Mononuclear cell (primary cell): ENCODE measurements around the gene FMNL2. TPM values are rescaled to one million over a fixed set of nuclear protein-coding genes. Genes with fewer than 3 reads are reported as not detected.

ENCODE experiments used
- H3K27me3 ChIP-seq: 2 replicates; pipeline ENCODE4 v1.6.0; 2011; ENCODE audit warnings: low read length, control low read depth; ENCODE audit not compliant: insufficient read depth
- H3K4me1 ChIP-seq: 2 replicates; pipeline ENCODE4 v1.5.1; 2011; ENCODE audit warnings: mild to moderate bottlenecking, low read length, control low read depth; ENCODE audit not compliant: insufficient read depth
- H3K4me3 ChIP-seq: 2 replicates; pipeline ENCODE4 v1.5.1; 2011; ENCODE audit warnings: mild to moderate bottlenecking, low read length, moderate library complexity
- H3K9me3 ChIP-seq: 2 replicates; pipeline ENCODE4 v1.5.1; 2011; ENCODE audit warnings: low read depth, mild to moderate bottlenecking, control low read depth, low read length
- total RNA-seq: library from RNA; depleted of rRNA; stranded (reverse); fragments of >200 nt; gene quantifications from one replicate; pipeline ENCODE4 v1.2.3, GENCODE V29; 2012

FMNL2 gene
- total RNA-seq, 1 donor = 1.2 TPM

DNA sequence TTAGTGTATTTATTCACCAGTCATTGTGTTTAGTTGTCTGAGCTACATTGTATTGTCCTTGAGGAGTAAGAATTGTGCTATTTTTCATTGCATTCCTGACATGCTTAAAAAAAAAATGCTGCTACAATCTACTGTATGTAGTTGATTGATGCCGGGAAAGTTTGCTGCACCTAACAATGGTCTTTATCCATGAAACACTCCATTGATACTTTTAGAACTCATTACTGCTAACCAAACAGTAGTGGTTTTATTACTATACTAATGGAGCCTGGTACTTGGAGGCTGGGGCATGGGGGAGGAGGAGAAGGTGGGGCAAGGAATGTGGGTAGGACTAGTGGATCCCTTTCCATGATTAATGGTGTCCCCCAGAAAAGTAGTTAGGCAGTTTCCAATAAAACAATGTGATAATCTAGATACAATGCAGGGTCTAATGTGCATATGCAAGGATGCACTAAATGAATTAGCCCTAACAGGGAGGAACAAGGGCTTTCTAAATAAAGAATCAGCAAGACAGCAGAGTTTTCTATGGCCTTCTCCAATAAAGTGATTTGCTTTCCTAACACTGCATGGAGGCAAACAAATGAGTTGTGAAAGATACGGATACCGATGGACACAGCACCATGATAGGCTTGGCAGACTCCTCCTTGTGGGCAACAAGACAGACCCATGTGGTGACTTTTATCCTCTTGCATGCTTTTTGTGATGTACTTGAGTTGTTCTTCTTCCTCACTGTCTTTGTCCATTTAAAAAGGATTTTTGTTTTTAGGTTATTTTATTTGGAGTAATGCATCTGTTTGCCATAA, 78.5 kb downstream of the FMNL2 start:
- Histone ChIP-seq H3K9me3 (no peaks in the 10 kb centered on the region), H3K4me3 (no peak overlapping the region), H3K4me1 (peaks cover 29% of the 10 kb centered on the region), H3K27me3 (no peaks in the 10 kb centered on the region)

DNA sequence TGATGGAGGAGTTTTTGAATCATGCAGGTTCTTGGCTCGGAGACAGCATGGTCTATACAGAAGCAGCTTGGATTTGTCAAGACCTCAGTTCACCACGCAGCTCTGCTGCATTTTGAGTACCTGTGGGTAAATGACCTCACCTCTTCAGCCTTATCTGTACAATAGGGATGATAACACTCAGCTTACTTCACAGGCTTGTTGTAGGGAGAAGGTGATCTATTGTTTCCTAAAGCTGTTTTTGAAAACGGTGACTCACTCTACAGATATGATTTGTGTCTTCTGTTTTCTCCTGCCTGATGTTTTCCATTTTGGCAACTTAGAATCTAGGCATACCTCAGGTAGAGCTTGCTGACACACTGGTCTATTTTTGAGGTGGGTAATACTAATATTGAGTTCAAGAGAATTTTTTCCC, 80.3 kb downstream of the FMNL2 start:
- Histone ChIP-seq H3K4me3 (no peak overlapping the region), H3K27me3 (no peaks in the 10 kb centered on the region), H3K4me1 (peaks cover 41% of the 10 kb centered on the region), H3K9me3 (no peaks in the 10 kb centered on the region)

DNA sequence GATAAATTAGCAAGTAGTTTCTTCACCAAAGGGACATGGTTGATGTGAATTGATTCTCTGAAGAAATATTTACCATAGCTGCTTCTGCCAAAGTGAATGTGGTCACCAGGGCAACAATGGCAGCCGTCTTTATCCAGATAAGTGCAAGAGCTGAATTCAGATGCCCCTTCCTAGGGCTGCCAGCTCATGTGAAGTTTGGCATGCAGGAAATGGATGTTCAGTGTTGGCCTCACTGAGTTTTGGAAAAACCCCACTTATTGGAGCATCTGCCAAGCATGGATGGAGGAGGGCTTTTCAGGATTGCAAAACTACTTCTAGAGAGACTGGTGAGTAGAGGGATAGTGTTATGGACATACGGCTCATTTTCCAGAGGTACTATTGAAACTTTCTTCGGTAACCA, 80.8 kb downstream of the FMNL2 start:
- H3K4me1 ChIP-seq = peaks cover 41% of the 10 kb centered on the region
- H3K9me3 ChIP-seq = no peaks in the 10 kb centered on the region
- no peak overlapping the region for H3K4me3 ChIP-seq
- no peaks in the 10 kb centered on the region for H3K27me3 ChIP-seq

DNA sequence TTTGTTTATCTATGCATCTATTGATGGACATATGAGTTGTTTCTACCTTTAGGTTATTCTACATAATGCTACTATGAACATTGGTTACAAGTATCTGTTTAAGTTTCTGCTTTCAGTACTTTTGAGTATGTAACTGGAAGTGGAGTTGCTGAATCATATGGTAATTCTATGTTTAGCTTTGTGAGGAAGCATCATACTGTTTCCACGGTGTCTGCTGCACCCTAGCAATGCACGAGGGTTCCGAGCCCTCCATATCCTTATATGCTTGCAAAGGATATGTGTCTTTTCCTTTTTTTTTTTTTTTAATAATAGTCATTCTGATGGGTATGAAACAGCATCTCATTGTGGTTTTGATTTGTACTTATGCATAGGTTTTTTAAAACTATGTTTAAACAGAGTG, 83.7 kb downstream of the FMNL2 start:
- no peaks in the 10 kb centered on the region for H3K27me3 ChIP-seq
- no peaks in the 10 kb centered on the region for H3K9me3 ChIP-seq
- peaks cover 48% of the 10 kb centered on the region for H3K4me1 ChIP-seq
- no peak overlapping the region for H3K4me3 ChIP-seq

DNA sequence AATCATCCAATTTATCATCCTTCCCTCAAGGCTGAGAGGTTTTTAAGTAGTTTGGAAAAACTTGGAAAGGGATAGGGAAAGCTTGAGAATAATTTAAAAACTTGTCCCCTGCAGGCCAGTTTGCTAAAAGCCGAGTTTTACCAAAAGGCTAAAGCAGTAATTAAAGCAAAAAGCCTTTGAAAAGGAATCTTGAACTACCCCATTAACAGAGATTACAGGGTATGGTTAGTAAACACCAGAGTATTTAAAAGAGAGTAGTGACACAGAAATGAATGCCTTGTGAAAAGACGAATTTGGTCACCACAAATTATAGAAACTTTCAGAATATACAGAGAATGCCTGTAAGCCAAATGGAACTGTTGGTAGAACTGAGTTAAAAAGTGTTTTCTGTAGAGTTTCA, 85.0 kb downstream of the FMNL2 start:
- no peaks in the 10 kb centered on the region for H3K27me3 ChIP-seq
- no peak overlapping the region for H3K4me3 ChIP-seq
- H3K9me3 ChIP-seq = no peaks in the 10 kb centered on the region
- H3K4me1 ChIP-seq = peaks cover 48% of the 10 kb centered on the region

DNA sequence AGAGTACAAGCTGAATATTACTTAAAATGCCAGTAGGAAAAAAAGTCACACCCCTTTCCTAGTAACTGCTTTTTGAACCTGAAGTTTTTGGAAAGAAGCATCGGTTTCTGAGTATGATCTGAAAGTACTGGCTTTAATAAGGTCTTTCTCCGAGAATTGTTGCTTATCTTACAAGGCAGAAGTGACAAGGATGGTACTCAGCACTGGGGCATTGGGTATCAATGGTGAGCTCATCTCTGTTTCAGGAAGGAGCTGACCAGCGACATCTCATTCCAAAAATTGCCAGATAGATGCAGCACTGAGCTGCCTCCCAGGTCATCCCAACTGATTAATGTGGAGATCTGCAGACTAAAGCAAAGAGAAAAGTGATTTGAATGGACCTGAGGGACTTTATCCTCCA, 85.4 kb downstream of the FMNL2 start:
- H3K27me3 ChIP-seq = no peaks in the 10 kb centered on the region
- H3K9me3 ChIP-seq = no peaks in the 10 kb centered on the region
- peaks cover 48% of the 10 kb centered on the region for H3K4me1 ChIP-seq
- H3K4me3 ChIP-seq = no peak overlapping the region

DNA sequence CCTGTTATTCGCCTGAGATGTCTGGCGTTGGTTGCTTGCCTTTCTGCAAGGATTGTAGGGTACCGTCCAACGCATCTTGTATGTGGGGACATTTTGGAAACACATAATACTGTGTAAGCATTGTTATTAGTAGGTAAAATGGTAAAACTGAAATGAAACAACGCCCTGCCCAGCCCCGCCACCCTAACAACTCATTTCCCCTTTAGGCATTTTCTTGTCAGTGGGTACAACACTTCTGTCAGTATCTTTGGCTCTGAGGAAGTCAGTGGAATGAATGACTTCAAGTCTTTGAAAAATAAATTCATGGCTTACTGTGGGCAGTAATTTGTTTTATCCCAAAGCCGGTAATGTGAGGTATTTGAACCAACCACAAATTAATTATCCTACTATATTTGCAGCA, 86.0 kb downstream of the FMNL2 start:
- no peaks in the 10 kb centered on the region for H3K27me3 ChIP-seq
- H3K4me1 ChIP-seq = peaks cover 48% of the 10 kb centered on the region
- no peaks in the 10 kb centered on the region for H3K9me3 ChIP-seq
- H3K4me3 ChIP-seq = no peak overlapping the region

DNA sequence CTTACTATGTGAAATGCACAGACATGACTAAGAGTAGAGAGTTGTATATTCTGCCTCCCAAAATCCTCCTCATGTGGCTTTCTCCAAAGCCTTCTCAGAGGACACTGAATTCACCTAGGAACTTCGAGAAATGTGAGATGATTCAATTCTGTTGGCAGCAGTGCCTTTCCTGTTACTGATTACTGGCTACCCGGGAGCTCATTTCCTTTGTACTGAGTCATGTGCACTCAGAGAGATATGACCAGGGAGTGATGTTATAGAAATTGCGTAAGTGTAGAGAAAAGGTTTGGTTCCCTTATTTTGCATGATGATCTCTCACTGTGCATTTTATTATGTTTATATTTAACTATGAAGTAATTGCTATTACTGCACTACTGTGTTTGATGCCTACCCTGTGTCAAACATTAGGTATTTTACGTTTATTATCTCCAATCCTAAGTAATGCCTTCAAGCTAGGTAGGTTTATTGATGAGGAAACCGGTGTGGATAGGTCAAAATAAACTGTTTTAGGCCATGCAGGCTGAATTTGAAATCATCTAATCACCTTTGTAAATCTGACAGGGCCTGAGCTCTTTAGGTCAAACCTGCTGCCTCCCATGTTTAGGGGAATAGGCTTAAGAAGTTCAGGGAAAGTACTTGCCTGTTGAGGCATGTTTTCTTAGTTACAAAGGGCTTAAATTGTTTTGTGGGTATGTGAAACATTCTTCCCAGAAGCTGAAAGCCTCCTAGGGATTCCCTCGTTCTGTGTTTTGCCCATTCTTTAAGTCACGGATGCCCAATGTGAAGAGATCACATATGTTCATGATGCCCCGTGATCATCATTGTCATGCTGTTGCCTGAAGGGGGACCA, 86.8 kb downstream of the FMNL2 start:
- Histone ChIP-seq H3K4me3 (no peak overlapping the region), H3K9me3 (no peaks in the 10 kb centered on the region), H3K27me3 (no peaks in the 10 kb centered on the region), H3K4me1 (peaks cover 48% of the 10 kb centered on the region)

DNA sequence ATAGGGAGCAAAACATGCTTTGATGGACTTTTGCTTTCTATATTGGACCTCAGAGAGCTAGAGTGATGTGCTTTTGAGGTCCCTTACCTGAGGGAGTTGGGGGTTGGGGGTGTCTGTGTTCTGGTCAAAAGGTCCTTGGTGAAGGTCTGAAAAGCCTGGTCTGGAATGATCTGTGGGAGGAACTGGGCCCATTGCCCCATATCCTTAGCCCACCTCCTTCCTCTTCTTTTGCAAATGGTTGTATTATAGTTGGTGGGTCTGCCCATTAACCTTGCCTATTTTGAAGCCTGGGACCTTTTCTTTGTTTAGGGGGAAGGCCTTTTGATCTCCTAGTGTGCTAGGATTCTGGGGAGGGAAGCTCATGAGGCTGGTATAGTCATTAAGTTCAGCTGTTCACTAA, 88.7 kb downstream of the FMNL2 start:
- Histone ChIP-seq H3K27me3 (no peaks in the 10 kb centered on the region), H3K4me1 (peaks cover 38% of the 10 kb centered on the region), H3K9me3 (no peaks in the 10 kb centered on the region), H3K4me3 (no peak overlapping the region)

DNA sequence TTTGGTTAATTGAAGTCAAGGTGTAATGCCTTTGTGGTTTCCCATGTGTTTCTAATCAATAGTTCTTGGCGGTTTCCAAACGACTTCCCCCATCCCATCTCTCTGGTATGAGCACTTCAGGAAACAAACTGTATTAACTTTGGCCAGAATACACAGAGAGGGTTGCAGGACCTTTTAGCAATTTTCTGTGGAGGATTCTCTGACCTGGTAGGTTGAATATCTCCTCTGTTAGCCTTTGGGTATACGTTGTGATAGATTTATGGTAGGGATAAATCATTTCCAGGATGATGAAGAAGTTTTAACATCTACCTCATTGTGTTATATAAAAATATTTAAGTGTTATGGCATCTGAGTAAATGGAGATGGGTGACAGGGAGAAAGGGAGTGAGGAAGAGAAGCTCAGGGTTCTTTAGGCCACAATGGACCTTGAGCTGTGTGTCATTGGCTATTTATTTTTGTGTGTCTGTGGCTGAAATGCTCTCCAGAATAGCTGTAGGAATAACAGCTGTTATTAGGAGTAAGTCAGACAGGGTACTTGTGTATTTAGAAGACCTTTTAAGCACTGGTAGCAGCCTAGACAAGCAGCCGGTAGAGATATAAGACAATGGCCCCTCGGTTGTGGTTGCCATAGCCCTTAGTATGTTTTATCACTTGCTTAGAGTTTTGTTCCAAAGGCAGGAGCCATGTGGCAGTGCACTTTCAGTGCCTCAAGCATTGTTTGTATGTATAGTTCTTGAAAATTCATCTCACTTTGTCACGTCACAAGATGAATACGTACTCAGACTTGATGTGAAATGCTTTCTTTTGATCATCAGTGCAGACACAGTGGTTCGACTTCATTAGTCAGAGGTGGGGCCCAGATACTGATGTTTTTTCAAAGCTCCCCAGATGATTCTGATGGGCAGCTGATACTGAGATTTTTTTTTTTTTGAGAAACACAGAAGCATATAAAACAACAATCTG, 91.1 kb downstream of the FMNL2 start:
- peaks cover 17% of the 10 kb centered on the region for H3K4me1 ChIP-seq
- no peak overlapping the region for H3K4me3 ChIP-seq
- H3K27me3 ChIP-seq = no peaks in the 10 kb centered on the region
- H3K9me3 ChIP-seq = no peaks in the 10 kb centered on the region

DNA sequence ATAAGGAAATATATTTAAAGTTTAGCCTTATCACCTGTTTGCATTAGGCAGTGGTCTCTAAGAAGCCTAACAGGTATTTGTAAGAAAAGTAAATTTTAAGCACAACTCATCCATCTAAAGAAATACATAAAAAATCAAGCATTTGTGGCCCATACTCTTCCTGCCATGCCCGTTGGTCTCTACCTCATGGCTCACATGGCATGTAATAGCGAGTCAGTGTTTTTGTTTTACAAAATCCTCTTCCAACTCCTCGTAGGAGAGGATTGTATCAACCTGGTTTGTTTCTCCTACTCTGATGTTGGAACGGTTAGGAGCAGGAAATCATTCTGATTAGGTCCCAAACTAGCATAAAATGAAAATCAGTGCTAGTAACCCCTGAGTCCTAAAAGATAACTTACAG, 91.8 kb downstream of the FMNL2 start:
- H3K27me3 ChIP-seq = no peaks in the 10 kb centered on the region
- no peaks in the 10 kb centered on the region for H3K9me3 ChIP-seq
- peaks cover 14% of the 10 kb centered on the region for H3K4me1 ChIP-seq
- H3K4me3 ChIP-seq = no peak overlapping the region

DNA sequence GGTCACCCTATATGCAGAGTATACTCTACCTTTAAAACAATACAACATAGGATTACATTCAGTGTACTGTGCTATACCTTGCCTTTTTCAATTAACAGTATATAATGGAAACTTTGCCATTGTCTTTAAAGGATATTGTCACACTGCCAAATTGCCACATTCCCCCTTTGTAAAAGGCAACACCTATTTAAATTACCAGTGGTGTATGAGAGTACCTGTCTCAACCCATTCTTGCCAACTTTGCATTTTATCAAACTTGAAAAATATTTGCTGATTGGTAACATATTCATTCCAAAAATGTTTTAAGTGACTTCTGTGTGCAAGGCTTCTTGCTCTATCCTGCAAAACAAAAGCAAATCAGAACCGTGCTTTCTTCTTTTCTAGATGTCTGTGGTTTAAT, 92.9 kb downstream of the FMNL2 start:
- peaks cover 15% of the 10 kb centered on the region for H3K4me1 ChIP-seq
- no peak overlapping the region for H3K4me3 ChIP-seq
- no peaks in the 10 kb centered on the region for H3K27me3 ChIP-seq
- H3K9me3 ChIP-seq = no peaks in the 10 kb centered on the region

DNA sequence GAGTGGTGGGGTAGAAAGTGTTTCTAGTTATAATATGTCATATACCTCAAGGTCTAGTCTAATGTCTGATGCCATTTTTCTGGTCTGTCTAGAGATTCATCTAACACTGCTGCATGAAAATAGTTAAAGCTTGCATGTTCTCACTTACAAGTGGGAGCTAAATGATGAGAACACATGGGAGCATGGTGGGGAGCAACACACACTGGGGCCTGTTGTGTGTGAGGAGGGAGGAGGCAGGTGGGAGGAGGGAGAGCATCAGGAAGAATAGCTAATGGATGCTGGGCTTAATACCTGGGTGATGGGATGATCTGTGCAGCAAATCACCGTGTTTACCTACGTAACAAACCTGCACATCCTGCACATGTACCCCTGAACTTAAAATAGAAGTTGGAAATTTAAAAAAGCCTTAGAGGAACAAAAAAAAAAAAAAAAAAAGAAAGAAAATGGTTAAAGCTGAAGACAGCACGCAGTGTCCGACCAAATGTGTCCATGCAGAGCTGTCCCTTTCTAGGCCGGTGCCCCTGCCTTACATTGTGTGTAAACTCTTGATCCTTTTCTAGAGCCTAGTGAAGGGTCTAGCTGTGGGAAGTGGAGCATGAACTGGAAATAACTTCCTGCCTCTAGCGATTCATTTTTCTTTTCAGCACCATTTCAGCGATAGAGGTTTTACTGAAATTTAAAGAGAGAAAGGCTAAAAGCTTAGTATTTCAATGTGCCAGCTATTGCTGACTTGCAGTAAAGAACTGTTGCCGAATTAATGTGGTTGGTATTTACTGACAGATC, 94.0 kb downstream of the FMNL2 start:
- H3K27me3 ChIP-seq = no peaks in the 10 kb centered on the region
- H3K4me3 ChIP-seq = no peak overlapping the region
- H3K9me3 ChIP-seq = no peaks in the 10 kb centered on the region
- H3K4me1 ChIP-seq = peaks cover 24% of the 10 kb centered on the region

DNA sequence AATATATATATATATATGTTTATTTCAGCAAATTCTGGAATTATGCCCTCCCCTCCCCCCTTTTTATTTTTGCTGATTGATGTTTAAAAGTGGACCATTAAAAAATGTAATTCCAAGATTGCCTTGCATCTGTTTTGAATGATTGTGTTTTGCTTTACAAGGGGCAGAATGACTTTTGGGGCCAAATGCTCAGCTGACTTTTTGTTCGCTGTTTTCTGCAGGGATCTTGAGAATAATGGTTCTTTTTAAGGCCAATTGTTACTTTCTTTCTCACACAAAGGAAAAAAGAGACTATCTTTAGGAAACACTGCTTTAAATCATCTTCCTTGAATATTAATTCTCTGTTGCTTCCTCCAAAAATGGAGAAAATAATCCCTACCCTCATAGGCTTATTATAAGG, 95.9 kb downstream of the FMNL2 start:
- no peaks in the 10 kb centered on the region for H3K27me3 ChIP-seq
- H3K9me3 ChIP-seq = no peaks in the 10 kb centered on the region
- H3K4me1 ChIP-seq = peaks cover 24% of the 10 kb centered on the region
- H3K4me3 ChIP-seq = no peak overlapping the region
